Epithelial cell of alveolus of lung (primary cell): Measurements from ENCODE around the gene COL9A2. TPM values are rescaled to one million over a fixed set of nuclear protein-coding genes. Genes with fewer than 3 reads are reported as not detected.

Experiments used
- total RNA-seq: library from RNA; depleted of rRNA; stranded (reverse); fragments of >200 nt; gene quantifications from 2 replicates; pipeline ENCODE4 v1.2.1, GENCODE V29; 2015

The COL9A2 gene
- total RNA-seq = 3.4 and 10.5 TPM in 2 replicates

GRCh38 chr1:40316595-40317393, at the start of gene COL9A2:
Gene COL9A2 (minus strand): TSS chr1:40317286. CDS start chr1:40317197, 89 bp downstream.

GRCh38 chr1:40257688-40258444, 59.2 kb downstream of the COL9A2 start, which contains the start of gene ZMPSTE24:
Gene ZMPSTE24 (plus strand): TSS chr1:40258236. CDS start chr1:40258272, 36 bp downstream.

Other genes with a start within 250 kb of the COL9A2 start
- gene PPT1, start 220.0 kb downstream of the COL9A2 start, total RNA-seq = 69.8 and 81.6 TPM in 2 replicates
- gene RLF, start 155.9 kb downstream of the COL9A2 start, total RNA-seq = 12.3 and 28.9 TPM in 2 replicates
- gene TMCO2, start 69.3 kb downstream of the COL9A2 start, total RNA-seq = not detected in 2 replicates
- gene ZMPSTE24, start 59.0 kb downstream of the COL9A2 start, total RNA-seq = 35.9 and 41.8 TPM in 2 replicates
- 21.3 and 22.0 TPM in 2 replicates for gene SMAP2, start 56.4 kb upstream of the COL9A2 start, total RNA-seq
- gene ZFP69B, start 133.2 kb upstream of the COL9A2 start, total RNA-seq = 0.32 and 4.5 TPM in 2 replicates
- 3.0 TPM in 2 replicates for gene ZFP69, start 160.0 kb upstream of the COL9A2 start, total RNA-seq
- gene EXO5, start 191.5 kb upstream of the COL9A2 start, total RNA-seq = 9.1 and 25.4 TPM in 2 replicates
- gene ZNF684, start 214.4 kb upstream of the COL9A2 start, total RNA-seq = 4.6 and 5.0 TPM in 2 replicates